Upper lobe of left lung (tissue), 4 donors: ENCODE data around the gene SLC39A5.

Experiments
- CTCF ChIP-seq, 6 experiments: fragments of 450-650 bp in 4 of 6; fragments of 200-600 bp in 2 of 6; sonication (generic) in 2 of 6; IDR thresholded peaks; one replicate each; pipeline ENCODE4 v1.5.1; 2016 to 2019; ENCODE audit warnings: antibody characterized with exemption in 6 of 6
- EP300 ChIP-seq, 4 donors: sonication (generic); formaldehyde crosslinking; IDR thresholded peaks; one replicate each; pipeline ENCODE4 v1.5.1; 2017; ENCODE audit warnings: antibody characterized with exemption in 4 of 4, control low read depth in 2 of 4
- POLR2A ChIP-seq, 4 donors: fragments of 450-650 bp; IDR thresholded peaks; one replicate each; pipeline ENCODE4 v1.5.1; 2016 to 2017; ENCODE audit warnings: antibody characterized with exemption in 4 of 4, mild to moderate bottlenecking in 2 of 4

- TF ChIP-seq POLR2A (IDR thresholded peaks at IDR 0.05) (no peak), CTCF (IDR thresholded peaks at IDR 0.05) (no peak), EP300 (IDR thresholded peaks at IDR 0.05) (no peak)
These were observed 25.8 kb downstream of the SLC39A5 start for GRCh38 chr12:56255671-56256070.
